C4-2B (cell line): ENCODE measurements around the gene KCNQ1.

Source experiments
- CTCF ChIP-seq: fragments of 450-650 bp; conservative IDR thresholded peaks from 2 replicates; pipeline ENCODE4 v1.5.1; 2017; ENCODE audit warnings: mild to moderate bottlenecking
- ZFX ChIP-seq: fragments of 450-650 bp; IDR thresholded peaks from 2 replicates; pipeline ENCODE4 v1.6.1; 2017

- TF ChIP-seq CTCF (no peak), ZFX (no peak)
These were observed 128.6 kb downstream of the KCNQ1 start for GRCh38 chr11:2573240-2574042.
